ENCODE results near the gene UBE2H.
"Not testable (repeated sequence)": the region's sequence is repeated elsewhere in the genome, so short reads cannot be mapped to it uniquely, and the experiment has no call there.

UBE2H gene

DNA sequence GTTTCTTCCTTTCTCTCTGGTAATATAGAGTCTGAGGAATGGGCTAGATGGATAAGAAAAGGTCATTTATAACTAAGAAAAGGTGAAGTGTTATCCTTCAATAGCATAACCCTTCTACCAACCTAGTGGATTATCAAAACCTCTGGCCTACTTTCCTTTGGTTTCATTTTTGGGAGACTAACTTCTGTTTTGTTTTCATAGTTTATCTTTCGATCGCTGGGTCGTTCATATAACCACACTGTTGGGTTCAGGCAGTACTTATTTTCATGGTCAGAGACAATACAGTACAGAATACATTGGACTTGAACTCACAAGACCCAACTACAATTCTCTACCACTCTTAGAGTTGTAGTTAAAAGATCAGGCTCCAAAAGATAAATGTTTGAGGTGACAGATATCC, 86.5 kb downstream of the UBE2H start:
- Histone ChIP-seq H3K4me3 (ENCODE audit: low read length) (no peak overlapping the region), H3K27me3 (ENCODE audit: control insufficient read depth, insufficient read depth, low read length) (no peaks in the 10 kb centered on the region), H3K4me2 (ENCODE audit: low read length) (no peak overlapping the region), H3K4me1 (ENCODE audit: control insufficient read depth, insufficient read depth, low read length) (peaks cover 36% of the 10 kb centered on the region), H3K36me3 (ENCODE audit: insufficient read depth, low read length) (peaks cover 5% of the 10 kb centered on the region), H3K9ac (ENCODE audit: low read depth, low read length) (no peak overlapping the region), H3K9me3 (replicated peaks; ENCODE audit: low read length) (no peaks in the 10 kb centered on the region)

DNA sequence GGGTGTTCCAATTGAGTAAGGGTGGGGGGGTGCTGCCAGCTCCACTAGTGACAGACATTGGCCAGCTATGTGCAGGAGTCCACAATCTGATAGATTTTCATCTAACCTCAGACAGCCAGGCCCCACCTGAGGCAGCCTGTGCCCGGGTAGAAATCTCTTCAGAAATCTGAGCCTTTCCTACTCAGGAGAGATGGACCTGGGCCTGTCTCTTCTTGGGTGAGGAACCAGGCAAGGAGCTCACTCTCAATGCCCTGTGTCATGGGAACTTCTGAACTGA, 86.9 kb downstream of the UBE2H start:
- Histone ChIP-seq H3K9ac (ENCODE audit: low read depth, low read length) (no peak overlapping the region), H3K4me1 (ENCODE audit: control insufficient read depth, insufficient read depth, low read length) (peaks cover 36% of the 10 kb centered on the region), H3K36me3 (ENCODE audit: insufficient read depth, low read length) (peaks cover 5% of the 10 kb centered on the region), H3K4me2 (ENCODE audit: low read length) (no peak overlapping the region), H3K27me3 (ENCODE audit: control insufficient read depth, insufficient read depth, low read length) (no peaks in the 10 kb centered on the region), H3K9me3 (replicated peaks; ENCODE audit: low read length) (no peaks in the 10 kb centered on the region), H3K4me3 (ENCODE audit: low read length) (no peak overlapping the region)

DNA sequence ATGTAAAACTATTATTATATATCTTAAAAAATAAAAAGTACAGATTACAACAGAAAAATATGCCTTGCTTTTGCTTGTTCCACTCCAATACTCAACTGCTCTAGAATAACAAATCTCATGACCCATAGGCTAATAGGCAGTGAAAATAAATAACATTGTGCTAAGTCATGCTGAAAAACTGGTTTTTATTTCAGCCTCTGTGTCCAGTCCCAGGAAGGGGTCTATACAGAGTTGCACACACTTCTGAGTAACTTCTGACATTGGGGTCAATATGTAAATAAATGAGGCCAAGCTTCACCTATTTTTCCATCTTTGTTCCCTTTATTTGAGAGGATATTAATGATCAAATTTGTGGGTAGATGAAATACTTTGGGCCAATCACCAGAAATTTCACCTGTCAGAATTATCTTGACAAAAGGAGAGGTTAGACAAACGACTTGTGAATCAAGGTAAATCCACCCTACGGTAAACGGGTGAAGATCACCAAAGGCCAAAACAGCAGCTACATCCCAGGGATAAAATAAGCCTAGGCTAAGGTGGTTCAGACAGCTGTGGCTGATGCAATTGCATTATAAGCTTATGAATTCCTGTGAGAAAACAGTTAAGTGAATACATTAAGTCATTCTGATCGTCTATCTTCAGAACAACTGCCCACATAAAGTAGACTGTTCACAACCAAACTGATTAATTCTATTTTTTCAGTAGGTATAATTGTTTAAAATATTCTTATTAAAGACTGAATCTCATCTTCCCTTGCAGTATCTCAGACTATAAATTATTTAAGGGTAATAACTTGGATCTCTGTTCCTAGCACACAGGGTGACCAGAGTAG, 87.5 kb downstream of the UBE2H start:
- H3K36me3 ChIP-seq (ENCODE audit: insufficient read depth, low read length): peaks cover 5% of the 10 kb centered on the region
- H3K9me3 ChIP-seq (replicated peaks; ENCODE audit: low read length): no peaks in the 10 kb centered on the region
- no peak overlapping the region for H3K4me3 ChIP-seq (ENCODE audit: low read length)
- peak overlapping the region; percentile 4 for H3K4me2 ChIP-seq (ENCODE audit: low read length)
- peaks cover 36% of the 10 kb centered on the region for H3K4me1 ChIP-seq (ENCODE audit: control insufficient read depth, insufficient read depth, low read length)
- H3K27me3 ChIP-seq (ENCODE audit: control insufficient read depth, insufficient read depth, low read length): no peaks in the 10 kb centered on the region
- peak overlapping the region; percentile 42 for H3K9ac ChIP-seq (ENCODE audit: low read depth, low read length)

DNA sequence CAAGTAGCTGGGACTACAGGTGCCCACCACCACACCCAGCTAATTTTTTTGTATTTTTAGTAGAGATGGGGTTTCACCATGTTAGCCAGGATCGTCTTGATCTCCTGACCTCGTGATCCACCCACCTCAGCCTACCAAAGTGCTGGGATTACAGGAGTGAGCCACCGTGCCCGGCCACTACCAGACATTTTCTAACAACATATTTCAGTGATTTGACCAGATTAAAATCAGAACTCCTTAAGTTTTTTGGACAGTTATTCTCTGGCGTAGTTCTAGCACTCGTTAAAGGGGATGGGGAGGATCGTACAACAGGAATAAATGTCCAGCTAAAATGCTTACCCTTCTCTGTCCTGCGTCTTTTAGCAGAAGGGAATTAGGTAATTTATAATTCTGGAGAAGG, 88.1 kb downstream of the UBE2H start:
- Histone ChIP-seq H3K4me2 (ENCODE audit: low read length) (peak overlapping the region; percentile 4), H3K9ac (ENCODE audit: low read depth, low read length) (peak overlapping the region; percentile 8), H3K4me1 (ENCODE audit: control insufficient read depth, insufficient read depth, low read length) (peaks cover 36% of the 10 kb centered on the region)
- H3K36me3 ChIP-seq (ENCODE audit: insufficient read depth, low read length); H3K4me3 ChIP-seq (ENCODE audit: low read length); H3K27me3 ChIP-seq (ENCODE audit: control insufficient read depth, insufficient read depth, low read length); H3K9me3 ChIP-seq (replicated peaks; ENCODE audit: low read length): not testable (repeated sequence)

DNA sequence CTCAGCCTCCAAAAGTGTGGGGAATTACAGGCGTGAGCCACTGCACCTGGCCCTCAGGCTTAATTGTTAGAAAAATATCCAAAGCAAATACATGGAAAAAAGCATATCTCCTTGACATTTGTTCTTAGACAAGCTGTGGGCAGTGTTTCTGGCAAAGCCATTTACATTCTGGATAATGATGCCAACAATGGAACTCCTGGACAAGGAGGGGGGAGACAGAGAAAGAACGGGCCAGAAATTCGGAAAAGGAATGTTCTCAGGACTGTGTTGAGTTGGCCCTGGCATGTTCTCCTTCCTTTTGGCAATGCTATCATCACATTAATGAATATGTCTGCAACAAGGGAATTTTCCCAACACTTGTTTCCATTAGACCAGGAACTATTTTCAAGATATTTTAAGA, 88.7 kb downstream of the UBE2H start:
- Histone ChIP-seq H3K4me1 (ENCODE audit: control insufficient read depth, insufficient read depth, low read length) (peaks cover 36% of the 10 kb centered on the region), H3K4me3 (ENCODE audit: low read length) (no peak overlapping the region), H3K4me2 (ENCODE audit: low read length) (no peak overlapping the region), H3K27me3 (ENCODE audit: control insufficient read depth, insufficient read depth, low read length) (no peaks in the 10 kb centered on the region), H3K9ac (ENCODE audit: low read depth, low read length) (no peak overlapping the region), H3K36me3 (ENCODE audit: insufficient read depth, low read length) (no peaks in the 10 kb centered on the region), H3K9me3 (replicated peaks; ENCODE audit: low read length) (no peaks in the 10 kb centered on the region)

DNA sequence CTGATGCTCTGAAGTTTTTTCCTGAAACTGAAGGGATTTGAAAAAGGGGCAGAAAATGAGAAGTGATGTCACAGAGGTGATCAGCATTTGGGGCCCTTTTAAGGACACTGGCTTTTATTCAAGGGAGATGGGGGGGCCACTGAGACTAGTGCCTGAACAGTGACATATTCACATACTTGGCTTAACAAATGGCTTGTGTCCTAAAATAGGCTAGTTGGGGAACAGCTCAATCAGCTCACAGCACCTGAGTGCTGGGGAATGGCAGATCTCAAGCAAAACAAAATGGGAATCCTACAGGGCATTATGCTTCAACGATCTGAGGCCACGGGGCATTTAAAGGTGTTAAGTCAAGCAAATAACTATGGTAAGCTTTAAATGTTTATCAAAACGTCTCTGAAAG, 90.1 kb downstream of the UBE2H start:
- Histone ChIP-seq H3K4me1 (ENCODE audit: control insufficient read depth, insufficient read depth, low read length) (peaks cover 33% of the 10 kb centered on the region), H3K9me3 (replicated peaks; ENCODE audit: low read length) (no peaks in the 10 kb centered on the region), H3K36me3 (ENCODE audit: insufficient read depth, low read length) (no peaks in the 10 kb centered on the region), H3K4me2 (ENCODE audit: low read length) (no peak overlapping the region), H3K27me3 (ENCODE audit: control insufficient read depth, insufficient read depth, low read length) (no peaks in the 10 kb centered on the region), H3K9ac (ENCODE audit: low read depth, low read length) (no peak overlapping the region), H3K4me3 (ENCODE audit: low read length) (no peak overlapping the region)

DNA sequence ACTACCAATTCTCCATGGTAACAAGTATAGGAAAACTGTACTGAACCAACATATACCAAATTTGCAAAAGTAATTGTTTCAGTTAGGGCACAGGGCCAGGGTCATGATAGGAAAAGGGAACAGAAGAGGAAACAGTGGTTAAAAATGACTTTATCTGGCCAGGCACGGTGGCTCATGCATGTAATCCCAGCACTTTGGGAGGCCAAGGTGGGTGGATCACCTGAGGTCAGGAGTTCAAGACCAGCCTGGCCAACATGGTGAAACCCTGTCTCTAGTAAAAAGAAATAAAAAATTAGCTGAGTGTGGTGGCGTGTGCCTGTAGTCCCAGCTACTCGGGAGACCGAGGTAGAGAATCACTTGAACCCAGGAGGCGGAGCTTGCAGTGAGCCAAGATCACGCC, 92.0 kb downstream of the UBE2H start:
- not testable (repeated sequence) for H3K4me2 ChIP-seq (ENCODE audit: low read length); H3K27me3 ChIP-seq (ENCODE audit: control insufficient read depth, insufficient read depth, low read length); H3K9me3 ChIP-seq (replicated peaks; ENCODE audit: low read length); H3K36me3 ChIP-seq (ENCODE audit: insufficient read depth, low read length); H3K9ac ChIP-seq (ENCODE audit: low read depth, low read length); H3K4me3 ChIP-seq (ENCODE audit: low read length)
- H3K4me1 ChIP-seq (ENCODE audit: control insufficient read depth, insufficient read depth, low read length): peaks cover 31% of the 10 kb centered on the region

DNA sequence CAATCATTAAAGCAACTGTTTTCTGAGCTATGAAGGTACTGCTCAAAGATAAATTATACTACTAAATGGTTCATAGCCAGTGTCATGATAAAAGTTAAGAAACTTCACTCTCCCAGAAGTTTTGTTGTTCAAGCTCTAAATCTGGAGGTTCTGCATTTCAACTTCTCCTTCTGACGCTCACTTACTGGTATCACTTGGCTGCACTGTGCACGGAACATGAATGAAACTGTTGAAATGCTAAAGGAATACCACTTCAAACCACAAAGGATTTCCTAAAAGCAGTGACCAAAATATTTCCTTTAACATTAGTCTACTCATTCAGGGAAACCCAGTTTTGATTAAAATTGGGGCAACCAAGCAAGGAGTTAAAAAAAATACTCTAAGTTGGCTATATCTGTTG, 93.6 kb downstream of the UBE2H start:
- Histone ChIP-seq H3K4me3 (ENCODE audit: low read length) (no peak overlapping the region), H3K27me3 (ENCODE audit: control insufficient read depth, insufficient read depth, low read length) (no peaks in the 10 kb centered on the region), H3K4me2 (ENCODE audit: low read length) (no peak overlapping the region), H3K36me3 (ENCODE audit: insufficient read depth, low read length) (peaks cover 10% of the 10 kb centered on the region), H3K4me1 (ENCODE audit: control insufficient read depth, insufficient read depth, low read length) (peaks cover 31% of the 10 kb centered on the region), H3K9me3 (replicated peaks; ENCODE audit: low read length) (no peaks in the 10 kb centered on the region), H3K9ac (ENCODE audit: low read depth, low read length) (no peak overlapping the region)

DNA sequence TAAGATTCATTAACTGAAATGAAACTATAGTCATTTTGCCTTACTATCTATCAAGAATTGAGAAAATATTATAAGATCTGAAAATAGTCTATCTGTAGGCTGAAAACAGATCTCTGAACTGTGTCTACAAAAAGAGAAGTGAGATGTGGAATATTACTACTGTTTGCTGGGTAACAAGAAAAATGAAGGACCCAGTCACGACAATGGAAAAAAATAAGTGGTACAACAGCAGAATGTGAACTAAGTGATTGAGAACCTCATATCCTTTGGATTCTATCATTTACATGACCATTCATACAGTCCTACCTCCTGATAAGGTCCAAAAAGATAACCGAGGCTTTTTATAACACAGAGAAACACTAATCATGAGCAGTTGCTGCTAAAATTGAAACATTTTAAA, 94.3 kb downstream of the UBE2H start:
- Histone ChIP-seq H3K27me3 (ENCODE audit: control insufficient read depth, insufficient read depth, low read length) (no peaks in the 10 kb centered on the region), H3K4me3 (ENCODE audit: low read length) (no peak overlapping the region), H3K36me3 (ENCODE audit: insufficient read depth, low read length) (peaks cover 10% of the 10 kb centered on the region), H3K4me2 (ENCODE audit: low read length) (no peak overlapping the region), H3K9me3 (replicated peaks; ENCODE audit: low read length) (no peaks in the 10 kb centered on the region), H3K4me1 (ENCODE audit: control insufficient read depth, insufficient read depth, low read length) (peaks cover 33% of the 10 kb centered on the region), H3K9ac (ENCODE audit: low read depth, low read length) (no peak overlapping the region)

DNA sequence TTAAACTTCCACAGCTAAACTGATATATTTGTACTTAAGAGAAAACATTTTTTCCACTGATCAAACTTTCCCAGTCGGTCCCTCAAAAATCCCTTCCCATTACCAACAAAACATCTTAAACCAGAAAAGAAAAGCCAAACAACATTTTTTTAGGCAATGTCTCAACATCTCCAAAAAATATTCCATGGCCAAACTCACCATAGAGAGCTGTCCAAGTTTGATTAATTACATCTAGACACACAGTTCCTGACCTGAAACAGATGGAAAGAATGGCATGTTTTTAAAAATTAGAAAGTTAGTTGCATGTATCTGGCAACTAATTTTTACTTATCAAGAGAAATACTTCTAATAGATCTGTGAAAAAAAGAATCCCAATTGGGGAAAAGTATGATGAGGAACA, 95.4 kb downstream of the UBE2H start:
- no peak overlapping the region for H3K4me3 ChIP-seq (ENCODE audit: low read length)
- no peaks in the 10 kb centered on the region for H3K9me3 ChIP-seq (replicated peaks; ENCODE audit: low read length)
- H3K9ac ChIP-seq (ENCODE audit: low read depth, low read length): no peak overlapping the region
- peaks cover 10% of the 10 kb centered on the region for H3K36me3 ChIP-seq (ENCODE audit: insufficient read depth, low read length)
- no peak overlapping the region for H3K4me2 ChIP-seq (ENCODE audit: low read length)
- no peaks in the 10 kb centered on the region for H3K27me3 ChIP-seq (ENCODE audit: control insufficient read depth, insufficient read depth, low read length)
- peaks cover 37% of the 10 kb centered on the region for H3K4me1 ChIP-seq (ENCODE audit: control insufficient read depth, insufficient read depth, low read length)

DNA sequence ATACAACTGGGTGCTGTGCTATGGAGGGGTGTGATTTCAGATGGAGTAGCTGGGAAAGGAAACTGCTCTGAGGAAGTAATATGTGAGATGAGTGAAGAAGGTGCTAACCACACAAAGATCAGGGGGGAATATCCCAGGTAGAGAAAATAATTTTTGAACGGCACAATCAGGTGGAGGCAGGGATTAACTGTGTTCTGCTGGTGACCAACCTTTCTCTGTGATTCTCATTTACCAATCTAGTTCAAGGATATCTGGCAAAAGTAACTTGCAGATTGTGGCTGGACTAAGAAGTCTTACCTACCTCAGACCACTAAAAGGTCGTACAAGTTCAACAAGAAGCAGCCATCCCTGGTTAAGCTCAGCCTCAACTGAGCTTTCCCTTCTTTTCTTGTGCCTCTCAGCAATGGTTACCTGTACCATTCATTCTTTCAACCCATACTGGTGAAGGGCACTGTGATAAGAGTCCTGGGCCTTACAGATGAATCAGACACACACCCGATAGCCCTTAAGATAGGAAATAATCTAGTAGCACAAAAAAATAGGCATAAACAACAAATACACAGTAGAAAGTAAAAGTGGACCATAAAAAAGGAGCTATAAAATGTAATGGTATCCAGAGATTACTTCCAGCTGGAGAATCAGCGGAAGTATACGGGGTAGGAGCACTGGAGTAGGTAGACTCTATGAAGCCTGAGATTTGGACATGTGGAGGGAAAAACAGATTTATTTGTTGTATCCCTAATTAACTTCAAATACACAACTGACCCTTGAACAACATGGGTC, 96.6 kb downstream of the UBE2H start:
- Histone ChIP-seq H3K9ac (ENCODE audit: low read depth, low read length) (no peak overlapping the region), H3K27me3 (ENCODE audit: control insufficient read depth, insufficient read depth, low read length) (no peaks in the 10 kb centered on the region), H3K4me2 (ENCODE audit: low read length) (no peak overlapping the region), H3K4me1 (ENCODE audit: control insufficient read depth, insufficient read depth, low read length) (peaks cover 37% of the 10 kb centered on the region), H3K36me3 (ENCODE audit: insufficient read depth, low read length) (peaks cover 10% of the 10 kb centered on the region), H3K9me3 (replicated peaks; ENCODE audit: low read length) (no peaks in the 10 kb centered on the region), H3K4me3 (ENCODE audit: low read length) (no peak overlapping the region)

DNA sequence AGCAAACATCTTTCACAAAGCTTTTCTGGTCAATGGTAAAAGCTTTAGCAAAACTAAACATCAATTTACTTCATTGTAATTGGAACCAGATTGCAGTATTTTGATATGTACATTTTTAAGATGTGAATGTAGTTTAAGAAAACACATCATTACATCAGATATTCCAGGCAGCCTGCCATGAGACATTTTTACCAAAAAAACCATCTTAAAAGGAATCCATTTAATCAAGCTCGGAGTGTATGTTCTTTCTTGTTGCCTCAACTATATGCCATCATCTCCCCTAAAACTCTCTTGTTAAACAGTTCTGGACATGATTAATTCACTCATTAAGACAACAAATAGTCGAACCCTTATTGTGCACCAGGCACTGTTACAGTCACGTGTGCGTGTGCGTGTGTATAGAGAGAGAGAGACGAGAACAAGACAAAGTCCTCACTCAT, 97.5 kb downstream of the UBE2H start:
- no peaks in the 10 kb centered on the region for H3K27me3 ChIP-seq (ENCODE audit: control insufficient read depth, insufficient read depth, low read length)
- peak overlapping the region; percentile 60 for H3K4me2 ChIP-seq (ENCODE audit: low read length)
- H3K36me3 ChIP-seq (ENCODE audit: insufficient read depth, low read length): peaks cover 10% of the 10 kb centered on the region
- H3K4me1 ChIP-seq (ENCODE audit: control insufficient read depth, insufficient read depth, low read length): peaks cover 37% of the 10 kb centered on the region
- no peak overlapping the region for H3K4me3 ChIP-seq (ENCODE audit: low read length)
- no peaks in the 10 kb centered on the region for H3K9me3 ChIP-seq (replicated peaks; ENCODE audit: low read length)
- H3K9ac ChIP-seq (ENCODE audit: low read depth, low read length): peak overlapping the region; percentile 54

All from skeletal muscle satellite cell (primary cell).